ENCODE data around the gene APP.

APP gene

GRCh38 chr21:25987531-25987930 is 183.0 kb downstream of the APP start:
- Histone ChIP-seq H3K27me3 (ENCODE audit: low read length) (no peaks in the 10 kb centered on the region), H2AFZ (ENCODE audit: low read depth, low read length, severe bottlenecking) (no peak overlapping the region), H3K27ac (ENCODE audit: low read depth, low read length) (no peak overlapping the region), H3K36me3 (ENCODE audit: low read length) (no peaks in the 10 kb centered on the region), H3K4me2 (ENCODE audit: low read depth, low read length, poor library complexity, severe bottlenecking) (no peak overlapping the region), H3K4me3 (ENCODE audit: insufficient read depth, low read length, poor library complexity, severe bottlenecking) (no peak overlapping the region), H3K79me2 (ENCODE audit: insufficient read depth, low read length) (no peaks in the 10 kb centered on the region), H3K9ac (ENCODE audit: low read length) (no peak overlapping the region), H3K9me3 (ENCODE audit: insufficient read depth, low read length) (no peaks in the 10 kb centered on the region), H3K9me2 (replicated peaks; ENCODE audit: insufficient read depth, low read length) (no peaks in the 10 kb centered on the region), H4K20me1 (ENCODE audit: low read depth, low read length) (no peaks in the 10 kb centered on the region), H3F3A (ENCODE audit: insufficient read depth) (no peaks in the 10 kb centered on the region)
- TF ChIP-seq CTCF (IDR thresholded peaks at IDR 0.05; ENCODE audit: insufficient read depth, low read length, poor library complexity, severe bottlenecking), result no peak

GRCh38 chr21:25986928-25987327 is 183.6 kb downstream of the APP start:
- Histone ChIP-seq H3K36me3 (ENCODE audit: low read length) (no peaks in the 10 kb centered on the region), H3F3A (ENCODE audit: insufficient read depth) (no peaks in the 10 kb centered on the region), H3K9me2 (replicated peaks; ENCODE audit: insufficient read depth, low read length) (no peaks in the 10 kb centered on the region), H3K27me3 (ENCODE audit: low read length) (no peaks in the 10 kb centered on the region), H3K27ac (ENCODE audit: low read depth, low read length) (no peak overlapping the region), H3K9me3 (ENCODE audit: insufficient read depth, low read length) (no peaks in the 10 kb centered on the region), H2AFZ (ENCODE audit: low read depth, low read length, severe bottlenecking) (no peak overlapping the region), H4K20me1 (ENCODE audit: low read depth, low read length) (no peaks in the 10 kb centered on the region), H3K4me2 (ENCODE audit: low read depth, low read length, poor library complexity, severe bottlenecking) (no peak overlapping the region), H3K9ac (ENCODE audit: low read length) (no peak overlapping the region), H3K4me3 (ENCODE audit: insufficient read depth, low read length, poor library complexity, severe bottlenecking) (no peak overlapping the region), H3K79me2 (ENCODE audit: insufficient read depth, low read length) (no peaks in the 10 kb centered on the region)
- no peak for TF ChIP-seq CTCF (IDR thresholded peaks at IDR 0.05; ENCODE audit: insufficient read depth, low read length, poor library complexity, severe bottlenecking)
- no peak for TF ChIP-seq EZH2phosphoT487 (conservative IDR thresholded peaks at IDR 0.05; ENCODE audit: low read length)

GRCh38 chr21:25985990-25986389 is 184.6 kb downstream of the APP start:
- Histone ChIP-seq H3K79me2 (ENCODE audit: insufficient read depth, low read length) (no peaks in the 10 kb centered on the region), H3K27ac (ENCODE audit: low read depth, low read length) (no peak overlapping the region), H3K4me3 (ENCODE audit: insufficient read depth, low read length, poor library complexity, severe bottlenecking) (no peak overlapping the region), H3K9me3 (ENCODE audit: insufficient read depth, low read length) (no peaks in the 10 kb centered on the region), H3K36me3 (ENCODE audit: low read length) (no peaks in the 10 kb centered on the region), H2AFZ (ENCODE audit: low read depth, low read length, severe bottlenecking) (no peak overlapping the region), H3K27me3 (ENCODE audit: low read length) (no peaks in the 10 kb centered on the region), H3K9me2 (replicated peaks; ENCODE audit: insufficient read depth, low read length) (no peaks in the 10 kb centered on the region), H3K4me2 (ENCODE audit: low read depth, low read length, poor library complexity, severe bottlenecking) (no peak overlapping the region), H3K9ac (ENCODE audit: low read length) (no peak overlapping the region), H4K20me1 (ENCODE audit: low read depth, low read length) (no peaks in the 10 kb centered on the region), H3F3A (ENCODE audit: insufficient read depth) (no peaks in the 10 kb centered on the region)
- TF ChIP-seq EZH2phosphoT487 (conservative IDR thresholded peaks at IDR 0.05; ENCODE audit: low read length) (no peak), CTCF (IDR thresholded peaks at IDR 0.05; ENCODE audit: insufficient read depth, low read length, poor library complexity, severe bottlenecking) (no peak)

GRCh38 chr21:25984538-25984937 is 186.0 kb downstream of the APP start:
- Histone ChIP-seq H3K79me2 (ENCODE audit: insufficient read depth, low read length) (no peaks in the 10 kb centered on the region), H3F3A (ENCODE audit: insufficient read depth) (no peaks in the 10 kb centered on the region), H3K9me3 (ENCODE audit: insufficient read depth, low read length) (no peaks in the 10 kb centered on the region), H3K27me3 (ENCODE audit: low read length) (no peaks in the 10 kb centered on the region), H2AFZ (ENCODE audit: low read depth, low read length, severe bottlenecking) (no peak overlapping the region), H3K9ac (ENCODE audit: low read length) (no peak overlapping the region), H3K9me2 (replicated peaks; ENCODE audit: insufficient read depth, low read length) (no peaks in the 10 kb centered on the region), H3K4me2 (ENCODE audit: low read depth, low read length, poor library complexity, severe bottlenecking) (no peak overlapping the region), H3K4me3 (ENCODE audit: insufficient read depth, low read length, poor library complexity, severe bottlenecking) (no peak overlapping the region), H4K20me1 (ENCODE audit: low read depth, low read length) (no peaks in the 10 kb centered on the region), H3K27ac (ENCODE audit: low read depth, low read length) (no peak overlapping the region), H3K36me3 (ENCODE audit: low read length) (no peaks in the 10 kb centered on the region)
- TF ChIP-seq CTCF (IDR thresholded peaks at IDR 0.05; ENCODE audit: insufficient read depth, low read length, poor library complexity, severe bottlenecking) (no peak), EZH2phosphoT487 (conservative IDR thresholded peaks at IDR 0.05; ENCODE audit: low read length) (no peak)
